NCI-H1105 treated with DMSO at 0.1 percent for 48 hours (cell line): ENCODE results near the gene GALNT13.

ENCODE experiments used
- DNase-seq: peaks from one replicate; lab custom pipeline; 2025; lab: John Stamatoyannopoulos, UW

The GALNT13 gene

DNA sequence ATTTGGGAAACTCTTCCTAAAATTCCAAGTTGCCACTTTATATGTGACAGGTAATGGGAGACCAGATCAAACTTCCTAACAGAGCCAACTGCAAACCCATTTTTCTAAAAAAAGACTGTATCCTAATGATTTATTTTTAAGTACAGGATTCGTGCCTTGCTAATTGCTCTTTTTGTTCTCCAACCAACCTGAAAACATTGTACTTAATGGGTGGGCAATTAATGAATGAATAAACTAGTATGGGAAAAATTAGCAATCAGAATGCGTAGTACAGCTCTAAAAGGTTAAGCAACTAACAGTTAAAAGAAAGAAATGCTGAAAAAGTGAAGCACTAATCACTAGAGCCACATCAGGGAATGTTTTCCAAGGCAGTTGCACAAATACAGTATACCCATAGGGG, 609.6 kb downstream of the GALNT13 start:
- no peak for DNase-seq

- no peak for DNase-seq
Measured at GRCh38 chr2:154484338-154485099, 612.8 kb downstream of the GALNT13 start.

DNA sequence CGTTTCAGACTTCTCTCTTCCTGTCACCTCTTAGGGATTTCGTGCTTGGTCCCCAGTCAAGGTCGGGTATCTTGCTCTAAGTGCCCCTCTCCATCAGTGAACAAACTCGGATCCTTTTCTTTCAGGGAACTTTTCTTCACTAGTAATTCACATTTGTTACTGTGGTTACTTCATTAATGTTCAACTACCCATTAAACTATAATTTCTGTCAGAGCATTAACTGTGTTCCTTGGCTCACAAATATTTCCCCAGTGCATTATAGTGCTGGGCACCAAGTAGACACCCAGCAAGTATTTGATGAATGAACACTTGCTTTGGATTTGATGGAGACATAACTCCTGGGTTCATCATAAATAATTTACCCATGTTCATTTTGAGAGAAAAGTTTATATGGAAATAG, 617.1 kb downstream of the GALNT13 start:
- DNase-seq: no peak

GRCh38 chr2:154489266-154489858, 617.6 kb downstream of the GALNT13 start:
- no peak for DNase-seq

DNA sequence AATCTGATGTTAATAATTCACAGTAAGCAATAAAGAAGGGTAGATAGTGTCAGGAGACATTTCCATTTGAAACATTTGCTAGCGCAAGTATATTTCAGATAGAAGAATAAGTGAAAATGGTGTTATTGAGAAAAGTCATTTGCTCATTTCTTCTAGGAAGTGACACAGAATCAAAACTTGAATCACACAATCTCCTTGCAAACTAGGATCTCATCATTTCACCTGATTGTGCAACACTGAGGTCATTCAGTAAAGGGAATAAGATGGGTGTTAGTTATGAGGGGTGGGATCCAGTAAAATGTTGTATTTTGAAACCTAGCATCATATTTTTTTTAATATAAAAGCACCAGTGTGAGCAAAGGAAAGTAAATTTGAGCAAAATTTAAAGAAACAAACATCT, 618.8 kb downstream of the GALNT13 start:
- DNase-seq: no peak

DNA sequence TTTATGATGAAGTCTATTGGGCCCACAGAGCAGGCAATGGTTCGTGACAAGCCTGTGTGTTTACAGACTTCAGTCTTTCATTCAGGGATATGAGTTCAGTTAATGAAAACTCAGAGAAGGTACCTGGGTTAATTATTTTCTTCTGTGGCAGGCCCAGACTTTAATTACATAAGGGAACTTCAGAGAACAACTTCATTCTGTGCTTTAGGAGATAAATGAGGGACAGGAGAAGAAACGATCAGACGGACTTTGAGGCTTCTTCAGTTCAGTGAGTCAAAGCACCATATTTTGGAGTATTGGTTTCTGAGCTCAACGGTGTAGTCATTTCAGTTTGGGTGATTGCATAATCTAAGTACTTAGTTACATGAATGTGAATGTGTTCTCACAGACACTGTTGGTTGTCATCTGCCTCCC, 623.7 kb downstream of the GALNT13 start:
- DNase-seq: no peak

- DNase-seq: no peak
Measured at GRCh38 chr2:154497019-154497418, 625.3 kb downstream of the GALNT13 start.
